MM.1S (cell line): ENCODE results near the gene PTPRD.

Experiments used
- CTCF ChIP-seq: fragments of 300-600 bp; sonication (generic); IDR thresholded peaks from 2 replicates; pipeline ENCODE4 v1.5.1; 2016; ENCODE audit warnings: antibody characterized with exemption, low read length, mixed read lengths
- EZH2 ChIP-seq: fragments of 300-600 bp; sonication (generic); optimal IDR thresholded peaks from 2 replicates; pipeline ENCODE3; 2017; ENCODE audit warnings: low read depth, mild to moderate bottlenecking, antibody characterized with exemption, low read length, mixed read lengths
- EZH2phosphoT487 ChIP-seq: fragments of 300-600 bp; sonication (generic); IDR thresholded peaks from 2 replicates; pipeline ENCODE4 v1.6.1; 2018; ENCODE audit warnings: antibody characterized with exemption, low read length

DNA sequence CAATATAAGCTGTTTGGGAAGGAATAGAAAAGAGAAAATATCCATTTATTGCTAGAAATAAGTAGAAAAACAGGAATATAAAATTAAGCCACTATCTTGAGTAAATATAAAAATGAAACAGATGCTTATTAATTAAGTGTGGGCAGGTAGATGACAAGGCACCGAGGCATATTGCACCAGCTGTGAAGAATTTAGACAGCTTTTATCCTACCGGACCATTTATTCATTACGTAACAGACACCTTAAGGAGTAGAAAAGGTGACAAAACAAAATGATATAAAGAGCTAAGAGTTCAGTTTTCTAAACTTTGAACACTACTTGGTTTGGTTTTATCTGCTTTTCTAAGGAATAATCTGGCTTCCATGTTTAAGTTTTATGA, 404.1 kb downstream of the PTPRD start:
- TF ChIP-seq CTCF (no peak), EZH2phosphoT487 (no peak), EZH2 (no peak)
